Stimulated activated CD4-positive, alpha-beta T cell treated with anti-CD3 and anti-CD28 coated beads, Interleukin-1b, Interleukin-23, amount 100 ng/mL, for 48 hours (primary cell): ENCODE results near the gene RHBDL2.
"Not testable (repeated sequence)": the region's sequence is repeated elsewhere in the genome, so short reads cannot be mapped to it uniquely, and the experiment has no call there.

Experiments used
- DNase-seq: peaks from one replicate; pipeline ENCODE4 v3.0.0-alpha.2; 2020

The RHBDL2 gene

DNA sequence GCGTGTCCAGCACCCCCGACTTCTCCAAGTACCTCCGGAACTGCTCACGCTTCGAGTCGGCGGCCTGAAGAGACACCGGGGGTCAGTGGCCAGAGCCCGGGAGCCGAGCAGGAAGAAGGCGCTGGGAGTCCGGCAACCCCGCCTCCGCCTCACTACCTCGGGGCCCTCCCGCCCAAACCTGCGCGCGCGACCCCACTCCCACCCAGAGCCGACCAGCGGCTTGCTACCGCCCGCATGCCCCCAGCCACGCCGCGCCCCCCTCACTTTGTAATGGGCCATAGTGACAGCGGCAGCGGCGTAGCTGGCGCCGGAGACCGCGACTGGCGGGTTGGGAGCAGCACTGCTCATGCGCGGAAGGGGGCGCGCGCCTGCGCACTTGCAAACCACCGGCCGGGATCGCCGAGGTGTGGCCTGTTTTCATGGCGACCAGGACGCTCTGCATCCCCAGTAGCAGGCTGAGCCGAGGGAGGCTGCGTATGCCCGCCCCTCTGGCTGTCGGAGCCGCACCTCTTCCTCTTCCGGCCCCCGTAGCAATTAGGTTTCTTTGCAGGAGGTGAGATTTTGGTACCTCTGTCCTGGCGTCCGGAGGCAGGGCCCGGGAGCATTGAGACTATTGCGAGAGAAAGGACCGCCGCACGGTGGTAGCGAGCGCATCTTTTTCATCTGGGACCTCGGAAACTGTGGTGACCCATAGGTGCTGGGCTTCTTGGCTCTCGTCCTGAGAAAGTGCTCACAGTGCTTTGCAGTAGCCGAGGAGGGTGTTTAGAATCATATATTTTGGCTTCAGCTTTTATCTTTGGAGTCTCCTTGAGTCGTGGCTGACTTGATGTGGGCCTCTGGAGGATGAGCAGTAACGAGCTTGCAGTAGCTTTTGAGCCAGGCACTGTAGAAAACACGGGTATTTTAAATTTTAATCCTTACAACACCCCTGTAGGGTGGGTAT, 68.3 kb downstream of the RHBDL2 start, which contains the start of gene MYCBP:
Gene MYCBP, minus strand, starts transcription at position 322 of the 943 bp plus-strand sequence. Its CDS starts 43 bp downstream, at position 279.
- DNase-seq, result peak; percentile 97

DNA sequence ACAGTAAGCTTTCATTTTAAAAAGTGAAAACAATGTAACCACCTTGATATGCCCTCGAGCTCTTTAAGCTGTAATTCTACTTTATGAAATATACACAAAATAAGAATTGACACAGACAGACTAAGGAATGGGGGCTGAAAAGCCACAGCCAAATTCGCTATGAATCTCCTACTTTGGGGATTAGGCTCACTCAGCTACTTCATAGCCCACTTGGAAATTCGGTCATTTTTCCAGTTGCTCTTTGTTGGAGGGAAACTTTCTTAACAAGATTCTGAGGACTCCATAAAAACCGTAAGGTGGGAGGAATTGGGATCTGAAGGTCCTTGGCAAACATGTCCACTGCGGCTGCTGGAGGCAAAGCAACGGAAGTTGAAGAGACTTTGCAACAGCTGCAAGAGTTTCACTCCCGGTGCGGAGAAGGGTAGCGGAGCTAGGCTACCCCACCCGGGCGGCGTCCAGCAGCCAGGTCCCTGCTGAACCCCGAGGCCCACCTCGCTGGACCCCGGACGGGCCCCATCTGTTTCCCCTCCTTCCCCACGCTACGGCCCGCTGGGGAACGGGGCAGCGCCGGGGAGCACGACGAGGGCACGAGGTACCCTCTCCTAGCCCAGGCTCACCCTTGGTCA, 69.1 kb downstream of the RHBDL2 start:
- peak; percentile 27 for DNase-seq

DNA sequence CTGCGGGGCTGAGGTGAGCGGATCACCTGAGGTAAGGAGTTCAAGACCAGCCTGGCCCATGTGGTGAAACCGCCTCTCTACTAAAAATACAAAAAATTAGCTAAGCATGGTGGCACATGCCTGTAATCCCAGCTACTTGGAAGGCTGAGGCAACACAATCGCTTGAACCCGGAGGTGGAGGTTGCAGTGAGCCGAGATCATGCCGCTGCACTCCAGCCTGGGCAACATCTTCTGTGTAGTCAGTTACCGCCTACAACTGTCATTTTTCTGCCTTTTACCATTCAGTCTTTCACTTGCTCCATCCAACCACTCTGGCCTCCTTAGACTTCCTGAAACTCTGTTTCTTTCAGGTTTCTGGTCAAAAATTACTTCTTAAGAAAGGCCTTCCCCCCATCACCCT, 70.6 kb downstream of the RHBDL2 start:
- no peak for DNase-seq

DNA sequence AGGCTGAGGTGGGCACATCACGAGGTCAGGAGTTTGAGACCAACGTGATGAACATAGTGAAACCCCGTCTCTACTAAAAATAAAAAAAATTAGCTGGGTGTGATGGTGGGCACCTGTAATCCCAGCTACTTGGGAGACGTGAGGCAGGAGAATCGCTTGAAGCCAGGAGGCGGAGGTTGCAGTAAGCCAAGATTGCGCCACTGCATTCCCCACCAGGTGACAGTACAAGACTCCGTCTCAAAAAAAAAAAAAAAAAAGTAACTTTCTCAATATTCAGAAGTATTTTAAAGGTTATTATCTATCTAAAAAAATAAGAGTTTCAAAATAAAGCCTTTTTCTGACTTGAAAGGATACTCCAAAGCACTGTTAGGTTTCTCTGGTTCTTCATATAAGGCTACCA, 74.4 kb downstream of the RHBDL2 start:
- no peak for DNase-seq

DNA sequence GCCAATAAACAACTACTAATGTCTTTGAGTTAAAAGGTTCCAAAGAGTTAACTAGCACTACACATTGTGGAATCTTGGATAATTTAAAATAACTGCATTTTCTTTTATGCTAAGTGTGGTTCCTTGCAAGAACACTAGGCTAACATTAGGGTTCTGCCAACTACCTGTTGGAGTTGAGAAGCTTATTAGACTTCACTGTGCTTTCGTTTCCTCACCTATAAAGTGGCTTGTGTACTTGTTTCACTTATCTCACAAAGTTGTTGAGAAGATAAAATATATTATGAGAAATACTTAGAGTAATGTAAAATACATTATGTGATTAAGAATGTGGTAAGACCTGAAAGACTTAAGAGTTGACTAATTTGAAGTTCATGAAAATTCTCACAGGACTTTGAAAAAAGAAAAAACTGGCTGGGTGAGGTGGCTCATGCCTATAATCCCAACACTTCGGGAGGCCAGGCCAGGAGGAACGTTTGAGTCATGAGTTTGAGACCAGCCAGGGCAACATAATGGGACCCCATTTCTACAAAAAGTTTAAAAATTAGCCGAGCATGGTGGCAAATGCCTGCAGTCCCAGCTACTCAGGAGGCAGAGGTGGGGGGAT, 76.4 kb downstream of the RHBDL2 start:
- DNase-seq, result no peak

DNA sequence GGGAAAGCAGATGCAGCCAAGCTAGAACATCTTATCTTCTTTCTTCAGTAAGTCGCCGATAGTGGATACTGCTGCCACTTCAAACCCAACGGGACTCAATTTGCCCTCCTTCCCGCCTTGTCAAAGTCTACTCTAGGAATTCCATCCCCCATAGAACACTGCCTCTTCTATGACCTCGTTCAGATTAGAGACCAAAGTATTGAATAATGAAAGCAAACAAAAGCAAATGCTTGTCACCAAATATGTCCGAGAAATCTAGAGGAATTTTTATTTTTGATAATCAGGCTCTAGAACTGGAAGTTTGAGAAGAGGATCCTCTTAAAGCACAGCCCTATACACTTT, 81.2 kb downstream of the RHBDL2 start:
- DNase-seq, result no peak

DNA sequence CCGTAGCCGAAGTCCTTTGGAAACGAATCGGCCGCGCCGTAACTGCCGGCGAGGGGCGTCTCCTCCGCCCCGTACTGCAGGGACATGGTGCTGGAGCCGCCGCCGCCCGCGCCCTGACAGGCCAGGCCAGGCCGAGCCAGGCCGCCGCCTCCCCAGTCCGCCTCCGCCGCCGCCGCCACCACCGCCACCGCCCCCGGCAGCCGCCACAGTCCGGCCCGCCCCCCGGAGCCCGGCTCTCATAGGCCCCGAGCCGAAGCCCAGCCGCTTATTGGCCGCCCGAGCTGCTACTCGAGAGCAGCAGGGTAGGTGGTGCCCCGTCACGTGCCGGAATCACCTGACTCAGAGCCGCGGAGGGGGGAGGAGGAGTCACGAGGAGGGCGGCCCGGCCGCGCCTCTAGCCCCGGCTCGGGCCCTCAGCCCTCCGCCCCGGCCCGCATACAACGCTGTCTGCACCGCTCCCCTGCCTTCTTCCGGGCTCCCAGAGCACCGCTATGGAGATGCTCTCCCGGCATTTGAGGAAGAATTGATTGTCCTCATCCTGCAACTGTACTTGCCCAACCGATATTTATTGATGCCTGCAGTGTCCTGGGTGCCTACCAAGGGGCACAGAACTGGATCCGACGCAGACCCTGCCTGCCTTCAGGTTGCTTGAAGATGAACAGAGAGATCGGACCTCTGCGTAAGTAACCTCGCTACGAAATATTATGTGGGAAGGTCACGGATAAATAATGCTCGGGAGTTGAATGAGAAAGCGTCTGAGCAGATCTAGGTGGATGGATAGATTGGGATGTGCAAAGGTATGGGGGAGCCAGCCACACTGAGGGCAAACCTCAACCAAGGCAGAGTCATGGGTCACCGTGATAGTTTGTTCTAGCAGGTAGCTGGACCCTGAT, 81.8 kb downstream of the RHBDL2 start, which contains the start of gene RRAGC:
Gene RRAGC, minus strand, starts transcription at position 212 of the 893 bp plus-strand sequence. Its CDS starts 126 bp downstream, at position 86.
- DNase-seq, result peak; percentile 98

DNA sequence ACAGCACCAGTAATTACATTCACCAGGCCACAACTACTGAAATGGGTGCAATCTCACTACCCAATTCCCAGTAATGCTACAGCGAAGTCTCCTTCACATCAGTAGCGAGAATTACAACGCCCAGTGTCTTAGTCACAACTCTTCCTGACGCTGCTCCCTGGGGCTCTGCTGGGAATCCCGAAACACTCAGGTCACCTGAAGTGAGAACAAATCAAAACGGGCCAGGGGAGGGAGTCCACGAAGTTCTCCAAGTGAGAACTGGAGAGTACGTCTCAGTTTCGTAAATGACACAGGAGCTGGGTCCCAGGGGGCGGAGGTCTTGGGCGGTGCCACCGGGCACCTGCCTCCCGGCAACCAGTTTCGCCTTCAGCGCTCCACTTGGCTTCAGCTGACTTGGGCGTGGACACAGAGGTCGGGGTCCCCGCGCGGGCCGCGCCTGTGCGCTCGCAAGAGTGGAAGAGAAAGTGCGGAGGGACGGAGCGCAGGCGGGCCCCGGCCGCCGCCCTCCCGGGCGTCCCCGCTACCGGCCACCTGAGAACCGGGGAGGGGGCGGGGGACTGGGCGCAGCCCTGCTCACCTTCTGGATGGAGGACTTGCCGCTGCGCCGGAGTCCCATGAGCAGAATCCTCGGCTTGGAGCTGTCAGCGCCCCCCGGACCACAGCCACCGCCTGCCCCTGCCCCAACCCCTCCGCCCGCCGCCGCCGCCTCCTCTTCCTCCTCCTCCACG, 82.6 kb downstream of the RHBDL2 start:
- DNase-seq, result peak; percentile 64

DNA sequence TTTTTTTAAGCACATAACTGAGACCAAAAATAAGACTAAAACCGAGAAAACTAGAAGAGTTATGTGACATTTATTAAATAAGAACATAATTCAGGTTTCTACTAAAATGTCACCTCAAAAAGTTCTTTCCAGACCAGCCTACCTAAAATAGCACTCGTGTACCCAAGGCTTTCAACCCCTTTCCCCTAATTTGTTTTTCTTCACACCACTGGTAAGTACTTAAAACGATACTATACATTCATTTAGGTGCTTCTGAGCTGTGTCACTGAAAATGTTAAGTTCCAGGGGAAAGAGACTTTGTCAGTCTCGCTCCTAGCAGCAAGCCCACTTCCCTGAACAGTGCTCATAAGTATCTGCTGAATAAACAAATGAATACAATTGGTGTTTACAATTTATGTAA, 88.8 kb downstream of the RHBDL2 start:
- DNase-seq, result no peak

DNA sequence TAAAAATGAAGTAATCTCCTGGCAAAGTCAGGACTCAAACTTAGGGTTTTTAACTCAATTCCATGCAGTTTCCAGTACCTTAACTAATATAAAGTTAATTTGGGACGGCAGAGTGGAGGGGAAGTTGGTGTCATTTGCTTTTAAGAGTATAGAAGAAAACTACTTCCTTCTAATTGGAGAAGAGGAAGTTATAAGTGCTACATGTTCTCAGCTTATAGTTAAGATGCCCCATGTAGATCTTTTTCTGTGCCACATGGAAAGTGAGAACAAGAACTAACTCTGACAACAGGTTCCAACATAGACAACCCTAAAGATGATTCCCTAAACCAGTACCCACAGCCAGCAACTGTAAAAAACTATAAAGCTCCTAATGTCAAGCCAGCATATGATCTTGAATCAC, 93.6 kb downstream of the RHBDL2 start:
- DNase-seq, result no peak

DNA sequence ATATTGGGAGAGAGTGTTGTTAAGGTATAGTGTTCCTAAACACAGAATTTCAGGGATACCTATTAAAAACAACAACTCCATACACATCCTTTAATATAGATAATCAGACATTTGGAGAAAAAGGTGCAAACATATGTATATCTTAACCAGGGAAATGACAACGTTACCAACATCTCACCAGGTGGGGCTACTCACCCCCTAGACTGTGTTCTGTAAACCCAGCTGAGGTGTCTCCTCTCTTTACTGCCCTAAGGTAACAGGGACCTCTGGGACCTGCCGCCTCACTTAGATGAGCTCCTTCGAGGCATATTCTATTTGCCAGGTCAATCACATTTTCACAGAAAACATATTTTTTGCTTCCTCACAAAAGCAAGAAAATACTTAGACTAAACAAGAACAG, 95.4 kb downstream of the RHBDL2 start:
- DNase-seq, result no peak

DNA sequence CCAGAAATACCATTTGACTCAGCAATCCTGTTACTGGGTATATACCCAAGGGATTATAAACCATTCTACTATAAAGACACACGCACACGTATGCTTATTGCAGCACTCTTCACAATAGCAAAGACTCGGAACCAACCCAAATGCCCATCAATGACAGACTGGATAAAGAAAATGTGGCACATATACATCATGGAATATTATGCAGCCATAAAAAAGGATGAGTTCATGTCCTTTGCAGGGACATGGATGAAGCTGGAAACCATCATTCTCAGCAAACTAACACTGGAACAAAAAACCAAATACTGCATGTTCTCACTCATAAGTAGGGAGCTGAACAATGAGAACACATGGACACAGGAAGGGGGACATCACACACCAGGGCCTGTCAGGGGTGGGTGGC, 96.5 kb downstream of the RHBDL2 start:
- not testable (repeated sequence) for DNase-seq

DNA sequence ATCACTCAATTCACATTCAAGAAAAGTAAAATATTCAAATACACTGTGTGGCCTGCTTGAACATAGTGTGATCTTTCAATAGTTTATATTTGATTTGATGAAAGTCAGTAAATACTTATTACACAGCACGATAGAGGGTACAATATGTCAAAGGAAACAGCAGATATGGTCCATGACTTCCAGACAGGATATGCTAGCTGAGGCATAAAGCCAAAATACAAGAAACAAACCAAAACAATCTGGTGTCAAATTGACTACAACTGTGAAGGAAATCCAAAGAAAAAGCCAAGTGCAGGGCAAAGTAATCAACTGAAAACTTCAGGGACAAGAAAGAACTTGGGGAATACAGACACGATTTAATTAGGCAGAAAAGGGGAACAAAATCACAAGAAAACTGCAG, 101.3 kb downstream of the RHBDL2 start:
- no peak for DNase-seq

DNA sequence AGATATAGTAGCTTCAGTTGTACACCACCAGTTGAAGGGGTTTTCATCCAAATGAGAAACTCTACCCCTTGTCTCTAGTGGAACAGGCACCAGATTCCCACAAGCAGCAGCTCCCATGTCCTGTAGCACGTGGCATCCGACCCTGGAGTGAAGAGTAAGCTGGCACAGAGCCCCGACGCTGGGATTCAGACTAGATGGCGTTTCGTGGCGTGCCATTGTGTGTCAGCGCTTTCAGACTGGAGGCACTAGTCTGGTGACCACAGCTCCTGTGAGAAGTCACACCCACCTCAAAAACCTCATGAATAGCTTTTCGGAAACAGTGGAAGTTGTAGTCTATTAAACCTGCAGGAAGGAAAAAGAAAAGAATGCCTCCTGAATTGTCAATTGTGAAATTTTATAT, 102.3 kb downstream of the RHBDL2 start:
- DNase-seq, result no peak

DNA sequence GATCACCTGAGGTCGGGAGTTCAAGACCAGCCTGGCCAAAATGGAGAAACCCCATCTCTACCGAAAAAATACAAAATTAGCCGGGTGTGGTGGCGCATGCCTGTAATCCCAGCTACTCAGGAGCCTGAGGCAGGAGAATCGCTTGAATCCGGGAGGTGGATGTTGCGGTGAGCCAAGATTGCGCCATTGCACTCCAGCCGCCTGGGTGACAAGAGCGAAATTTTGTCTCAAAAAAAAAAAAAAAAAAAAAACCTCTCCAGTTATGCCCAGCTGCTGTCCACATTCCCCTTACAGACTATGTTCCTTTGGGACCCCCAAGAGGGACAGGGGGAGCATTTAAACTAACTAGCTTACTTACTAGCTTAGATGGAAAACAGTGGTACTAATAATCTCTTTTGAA, 105.3 kb downstream of the RHBDL2 start:
- not testable (repeated sequence) for DNase-seq
